Sigmoid colon (tissue), 4 donors: ENCODE data around the gene HHIPL1.

Experiments used
- CTCF ChIP-seq, 4 experiments: fragments of 450-650 bp in 3 of 4; fragments of 200-600 bp in 1 of 4; IDR thresholded peaks; one replicate each; pipeline ENCODE4 v1.5.1; 2016 to 2019; ENCODE audit warnings: antibody characterized with exemption in 4 of 4, mild to moderate bottlenecking in 3 of 4, moderate library complexity in 2 of 4
- EP300 ChIP-seq, 4 donors: sonication (generic); formaldehyde crosslinking; IDR thresholded peaks; one replicate each; pipeline ENCODE4 v1.6.1; 2017; ENCODE audit warnings: antibody characterized with exemption in 4 of 4
- POLR2A ChIP-seq, 2 donors: fragments of 450-650 bp; IDR thresholded peaks; one replicate each; pipeline ENCODE4 v1.6.1; 2016; ENCODE audit warnings: antibody characterized with exemption in 2 of 2, mild to moderate bottlenecking in 2 of 2, moderate library complexity in 2 of 2

DNA sequence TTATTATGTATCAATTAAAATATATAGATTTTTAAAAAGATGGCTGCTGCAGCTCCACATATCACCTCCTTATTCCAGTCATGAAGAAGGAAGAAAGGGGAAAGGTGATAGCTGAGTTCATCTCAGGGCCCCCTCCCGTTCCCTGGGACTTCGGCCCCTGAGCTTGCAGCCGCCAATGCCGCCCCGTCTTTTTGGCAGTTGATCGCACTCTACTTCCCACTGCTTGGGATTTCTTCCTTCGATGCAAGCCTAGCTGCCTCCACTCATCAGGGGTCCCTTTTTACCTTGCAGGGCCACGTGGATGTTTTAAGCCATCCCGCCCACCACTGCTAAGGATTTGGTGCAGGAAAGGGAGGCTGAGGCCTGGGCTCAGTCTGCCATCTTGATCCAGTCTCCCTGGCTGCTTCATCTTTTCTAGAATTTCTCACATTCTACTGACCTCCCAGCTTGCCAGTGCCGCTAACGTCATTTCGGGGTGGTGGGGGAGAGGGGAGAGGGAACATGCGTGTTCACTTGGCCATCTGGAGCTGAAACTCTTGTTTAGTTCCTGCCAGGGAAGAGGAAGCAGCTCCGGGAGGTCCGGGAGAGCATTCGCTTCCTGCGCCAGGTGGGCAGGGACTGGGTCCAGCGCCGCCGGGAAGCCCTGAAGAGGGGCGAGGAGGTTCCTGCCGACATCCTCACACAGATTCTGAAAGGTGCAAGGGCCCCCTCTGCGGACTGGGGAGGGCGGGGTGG lies 70.5 kb downstream of the HHIPL1 start:
- TF ChIP-seq CTCF (IDR thresholded peaks at IDR 0.05) = no peak
- no peak for TF ChIP-seq EP300 (IDR thresholded peaks at IDR 0.05)
- TF ChIP-seq POLR2A (IDR thresholded peaks at IDR 0.05) = no peak
